ENCODE data around the gene KHK. TPM values are rescaled to one million over a fixed set of nuclear protein-coding genes. Genes with fewer than 3 reads are reported as not detected.

KHK gene
- total and polyA plus RNA-seq, 8 donors, result 5.1 to 16.2 (median 7.4) TPM

DNA sequence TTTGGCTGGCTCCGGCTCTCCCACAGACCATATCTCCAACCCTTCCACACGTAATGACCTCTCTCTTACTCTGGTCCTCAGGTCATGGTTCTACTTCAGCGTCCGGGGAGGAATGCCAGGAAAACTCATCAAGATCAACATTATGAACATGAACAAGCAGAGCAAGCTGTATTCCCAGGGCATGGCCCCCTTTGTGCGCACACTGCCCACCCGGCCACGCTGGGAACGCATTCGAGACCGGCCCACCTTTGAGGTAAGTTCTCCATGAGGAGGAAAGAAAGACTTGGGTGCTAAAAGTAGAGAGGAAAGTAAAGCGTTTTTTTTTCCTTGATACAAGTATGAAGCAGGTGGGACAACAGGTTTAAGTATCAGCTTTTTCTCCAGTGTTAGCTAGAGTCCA lies 33.3 kb upstream of the KHK start:
- no peaks in the 10 kb centered on the region for H3K27me3 ChIP-seq
- FAIRE-seq (no peak), DNase-seq (no peak), ATAC-seq (no peak)
- TF ChIP-seq, protein P1, sequence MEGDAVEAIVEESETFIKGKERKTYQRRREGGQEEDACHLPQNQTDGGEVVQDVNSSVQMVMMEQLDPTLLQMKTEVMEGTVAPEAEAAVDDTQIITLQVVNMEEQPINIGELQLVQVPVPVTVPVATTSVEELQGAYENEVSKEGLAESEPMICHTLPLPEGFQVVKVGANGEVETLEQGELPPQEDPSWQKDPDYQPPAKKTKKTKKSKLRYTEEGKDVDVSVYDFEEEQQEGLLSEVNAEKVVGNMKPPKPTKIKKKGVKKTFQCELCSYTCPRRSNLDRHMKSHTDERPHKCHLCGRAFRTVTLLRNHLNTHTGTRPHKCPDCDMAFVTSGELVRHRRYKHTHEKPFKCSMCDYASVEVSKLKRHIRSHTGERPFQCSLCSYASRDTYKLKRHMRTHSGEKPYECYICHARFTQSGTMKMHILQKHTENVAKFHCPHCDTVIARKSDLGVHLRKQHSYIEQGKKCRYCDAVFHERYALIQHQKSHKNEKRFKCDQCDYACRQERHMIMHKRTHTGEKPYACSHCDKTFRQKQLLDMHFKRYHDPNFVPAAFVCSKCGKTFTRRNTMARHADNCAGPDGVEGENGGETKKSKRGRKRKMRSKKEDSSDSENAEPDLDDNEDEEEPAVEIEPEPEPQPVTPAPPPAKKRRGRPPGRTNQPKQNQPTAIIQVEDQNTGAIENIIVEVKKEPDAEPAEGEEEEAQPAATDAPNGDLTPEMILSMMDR (IDR thresholded peaks at IDR 0.05), result no peak
- WGBS, 2 donors, result 81 to 88% methylated on average over 11 of the region's 11 CpGs
- peaks cover 0 to 13% (median 3%) of the 10 kb centered on the region in 3 donors for H3K36me3 ChIP-seq
- intact Hi-C loops (cut with DNase I), result no loop called here
- H3K4me1 ChIP-seq, result peaks cover 0 to 6% (median 0%) of the 10 kb centered on the region in 3 donors
- no peaks in the 10 kb centered on the region for H3K9me3 ChIP-seq
- H3K4me3 ChIP-seq, result no peak overlapping the region
- no peak overlapping the region for H3K27ac ChIP-seq

DNA sequence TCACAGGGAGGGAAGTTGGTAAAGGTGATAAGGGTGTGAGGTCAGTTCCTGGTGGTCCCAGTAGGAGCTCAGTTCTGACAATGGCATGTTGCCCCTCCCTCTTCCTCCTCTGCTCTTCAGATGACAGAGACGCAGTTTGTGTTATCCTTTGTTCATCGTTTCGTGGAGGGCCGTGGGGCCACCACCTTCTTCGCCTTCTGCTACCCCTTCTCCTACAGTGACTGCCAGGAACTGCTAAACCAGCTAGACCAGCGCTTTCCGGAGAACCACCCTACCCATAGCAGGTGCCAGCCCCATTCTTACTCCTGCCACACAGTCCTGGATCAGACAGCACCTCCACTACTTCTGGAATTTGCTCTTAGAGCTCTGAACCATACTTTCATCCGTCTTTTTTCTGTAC lies 32.8 kb upstream of the KHK start:
- FAIRE-seq (no peak), ATAC-seq (no peak), DNase-seq (no peak)
- peaks cover 0 to 6% (median 0%) of the 10 kb centered on the region in 3 donors for H3K4me1 ChIP-seq
- H3K9me3 ChIP-seq, result no peaks in the 10 kb centered on the region
- intact Hi-C loops (cut with DNase I), result no loop called here
- H3K27ac ChIP-seq, result no peak overlapping the region
- 87 to 89% methylated on average over 8 of the region's 8 CpGs for WGBS, 2 donors
- H3K36me3 ChIP-seq, result peaks cover 0 to 13% (median 3%) of the 10 kb centered on the region in 3 donors
- no peaks in the 10 kb centered on the region for H3K27me3 ChIP-seq
- no peak overlapping the region for H3K4me3 ChIP-seq
- TF ChIP-seq, protein P1 (IDR thresholded peaks at IDR 0.05), result no peak

DNA sequence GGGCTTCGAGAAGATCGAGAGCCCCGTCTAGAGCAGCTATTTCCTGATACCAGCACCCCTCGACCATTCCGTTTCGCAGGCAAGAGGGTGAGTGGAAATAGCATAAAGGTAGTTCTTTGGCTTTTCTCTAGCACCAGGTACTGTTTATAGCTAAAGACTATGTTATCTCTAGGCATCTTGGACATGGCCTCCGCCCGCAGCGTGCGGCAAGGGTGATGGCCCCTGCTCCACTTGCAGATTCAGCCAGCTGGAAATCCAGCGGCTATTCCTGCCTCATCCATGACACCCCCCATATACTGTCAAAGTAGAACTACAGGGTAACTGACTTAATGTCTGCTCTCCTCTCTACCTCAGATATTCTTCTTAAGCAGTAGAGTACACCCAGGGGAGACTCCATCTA lies 31.9 kb upstream of the KHK start:
- 94 to 97% methylated on average over 11 of the region's 11 CpGs for WGBS, 2 donors
- DNase-seq (no peak), FAIRE-seq (no peak), ATAC-seq (no peak)
- H3K27ac ChIP-seq, result no peak overlapping the region
- peaks cover 0 to 9% (median 5%) of the 10 kb centered on the region in 3 donors for H3K4me1 ChIP-seq
- no peak overlapping the region for H3K4me3 ChIP-seq
- H3K9me3 ChIP-seq, result no peaks in the 10 kb centered on the region
- peaks cover 0 to 13% (median 3%) of the 10 kb centered on the region in 3 donors for H3K36me3 ChIP-seq
- TF ChIP-seq, protein P1 (IDR thresholded peaks at IDR 0.05), result no peak
- no peaks in the 10 kb centered on the region for H3K27me3 ChIP-seq
- intact Hi-C loops (cut with DNase I), result no loop called here

DNA sequence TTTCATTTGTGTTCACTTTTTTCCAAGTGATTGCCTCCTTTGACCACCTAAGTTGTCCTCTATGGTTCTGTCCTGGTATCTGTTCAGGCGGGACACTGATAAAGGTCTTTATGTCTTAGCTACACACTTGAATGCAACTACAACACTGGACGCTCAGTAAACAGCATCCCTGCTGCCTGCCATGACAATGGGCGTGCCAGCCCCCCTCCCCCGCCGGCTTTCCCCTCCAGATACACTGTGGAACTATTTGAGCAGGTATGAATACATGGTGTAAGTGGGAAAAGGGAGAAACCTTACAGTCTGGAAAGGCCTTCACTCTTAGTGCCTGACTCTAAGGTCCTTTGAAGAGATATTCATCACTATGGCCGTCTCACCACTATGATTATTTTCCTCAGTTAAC lies 29.4 kb upstream of the KHK start:
- ATAC-seq (no peak), FAIRE-seq (no peak), DNase-seq (no peak)
- peaks cover 0 to 13% (median 3%) of the 10 kb centered on the region in 3 donors for H3K36me3 ChIP-seq
- 88 to 95% methylated on average over 6 of the region's 6 CpGs for WGBS, 2 donors
- no peak overlapping the region for H3K27ac ChIP-seq
- no peaks in the 10 kb centered on the region for H3K9me3 ChIP-seq
- intact Hi-C loops (cut with DNase I), result no loop called here
- H3K27me3 ChIP-seq, result no peaks in the 10 kb centered on the region
- no peak overlapping the region for H3K4me3 ChIP-seq
- TF ChIP-seq, protein P1 (IDR thresholded peaks at IDR 0.05), result no peak
- peaks cover 0 to 13% (median 8%) of the 10 kb centered on the region in 3 donors for H3K4me1 ChIP-seq

DNA sequence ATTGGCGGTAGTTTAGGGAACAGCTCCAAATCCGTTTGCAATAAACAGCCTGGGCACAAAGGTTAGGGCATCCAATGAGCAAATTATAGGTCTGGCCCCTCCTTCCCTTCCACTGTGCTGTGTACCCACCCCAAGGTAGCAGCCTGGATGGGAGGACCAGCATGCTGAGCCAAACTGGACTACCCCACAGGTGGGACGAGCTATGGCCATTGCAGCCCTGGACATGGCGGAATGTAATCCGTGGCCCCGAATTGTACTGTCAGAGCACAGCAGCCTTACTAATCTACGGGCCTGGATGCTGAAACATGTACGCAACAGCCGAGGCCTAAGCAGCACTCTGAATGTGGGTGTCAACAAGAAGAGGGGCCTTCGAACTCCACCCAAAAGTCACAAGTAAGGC lies 28.4 kb upstream of the KHK start:
- TF ChIP-seq, protein P1 (IDR thresholded peaks at IDR 0.05), result no peak
- WGBS, 2 donors, result 88 to 91% methylated on average over 10 of the region's 10 CpGs
- peaks cover 0 to 13% (median 8%) of the 10 kb centered on the region in 3 donors for H3K4me1 ChIP-seq
- H3K27ac ChIP-seq, result no peak overlapping the region
- no peaks in the 10 kb centered on the region for H3K27me3 ChIP-seq
- no peak for DNase-seq
- H3K4me3 ChIP-seq, result no peak overlapping the region
- H3K36me3 ChIP-seq, result peaks cover 0 to 13% (median 3%) of the 10 kb centered on the region in 3 donors
- H3K9me3 ChIP-seq, result no peaks in the 10 kb centered on the region
- FAIRE-seq, result no peak
- intact Hi-C loops (cut with DNase I), result no loop called here
- ATAC-seq, result no peak

All from pancreas (tissue), 10 donors.